ENCODE results near the gene EXOC6B.

GRCh38 chr2:72803151-72803550 is 22.7 kb downstream of the EXOC6B start:
- TF ChIP-seq POLR2A (IDR thresholded peaks at IDR 0.05) (no peak), CTCF (IDR thresholded peaks at IDR 0.05) (no peak)

Measured in heart left ventricle (tissue), 13 donors.